ENCODE data around the gene NPAS4.

DNA sequence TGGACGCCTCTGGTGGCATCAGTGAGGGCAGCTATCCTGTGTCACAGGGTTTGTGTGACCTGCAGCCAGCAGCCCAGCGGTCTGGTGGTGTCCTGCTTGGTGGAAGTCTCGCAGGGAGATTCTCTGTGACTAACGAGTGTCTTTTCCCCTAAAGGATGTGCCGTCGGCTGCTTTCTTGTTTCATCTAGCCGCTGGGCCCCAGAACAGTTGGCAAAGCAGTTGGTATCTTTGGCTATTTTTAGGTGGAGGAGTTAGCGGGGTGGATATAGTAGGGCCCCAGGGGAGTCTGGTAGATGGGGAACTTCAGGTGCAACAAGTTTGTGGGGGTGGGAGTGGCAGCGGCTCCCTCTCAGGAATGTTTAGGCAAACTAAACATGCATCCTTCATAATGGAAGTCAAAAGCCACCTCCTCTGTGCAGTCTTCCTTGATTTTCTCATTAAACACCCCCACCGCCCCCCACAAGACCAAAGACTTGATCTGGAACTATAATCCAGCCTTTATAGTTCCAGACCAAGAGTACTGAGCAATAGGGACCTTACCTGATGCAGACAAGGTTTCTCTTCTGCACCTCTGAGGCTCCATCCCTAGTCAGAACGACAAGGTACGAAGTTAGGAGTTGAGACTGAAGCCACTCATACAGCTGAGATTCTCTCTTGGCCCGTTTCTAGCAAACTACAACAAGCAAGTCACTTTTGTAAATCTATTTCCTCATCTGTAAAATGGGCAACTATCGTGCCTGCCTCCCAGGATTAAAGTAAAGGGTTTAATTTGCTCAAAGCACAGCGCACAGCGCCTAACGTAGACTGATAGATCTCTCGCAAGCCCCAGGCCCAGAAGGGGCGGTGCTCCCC, 44.8 kb downstream of the NPAS4 start:
- TF ChIP-seq EZH2phosphoT487 (IDR thresholded peaks at IDR 0.05; ENCODE audit: borderline replicate concordance, low read depth) (no peak), TAF1 (IDR thresholded peaks at IDR 0.05; ENCODE audit: borderline replicate concordance, low read depth, low read length) (no peak), RAD21 (IDR thresholded peaks at IDR 0.05; ENCODE audit: low read length) (no peak), EP300 (IDR thresholded peaks at IDR 0.05; ENCODE audit: borderline replicate concordance in 1 of 2, low read depth in 1 of 2, low read length in 1 of 2) (no peak), FOXJ3 (CRISPR knock-in tag; IDR thresholded peaks at IDR 0.05) (no peak)
- TF ChIP-seq, protein P1, sequence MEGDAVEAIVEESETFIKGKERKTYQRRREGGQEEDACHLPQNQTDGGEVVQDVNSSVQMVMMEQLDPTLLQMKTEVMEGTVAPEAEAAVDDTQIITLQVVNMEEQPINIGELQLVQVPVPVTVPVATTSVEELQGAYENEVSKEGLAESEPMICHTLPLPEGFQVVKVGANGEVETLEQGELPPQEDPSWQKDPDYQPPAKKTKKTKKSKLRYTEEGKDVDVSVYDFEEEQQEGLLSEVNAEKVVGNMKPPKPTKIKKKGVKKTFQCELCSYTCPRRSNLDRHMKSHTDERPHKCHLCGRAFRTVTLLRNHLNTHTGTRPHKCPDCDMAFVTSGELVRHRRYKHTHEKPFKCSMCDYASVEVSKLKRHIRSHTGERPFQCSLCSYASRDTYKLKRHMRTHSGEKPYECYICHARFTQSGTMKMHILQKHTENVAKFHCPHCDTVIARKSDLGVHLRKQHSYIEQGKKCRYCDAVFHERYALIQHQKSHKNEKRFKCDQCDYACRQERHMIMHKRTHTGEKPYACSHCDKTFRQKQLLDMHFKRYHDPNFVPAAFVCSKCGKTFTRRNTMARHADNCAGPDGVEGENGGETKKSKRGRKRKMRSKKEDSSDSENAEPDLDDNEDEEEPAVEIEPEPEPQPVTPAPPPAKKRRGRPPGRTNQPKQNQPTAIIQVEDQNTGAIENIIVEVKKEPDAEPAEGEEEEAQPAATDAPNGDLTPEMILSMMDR (IDR thresholded peaks at IDR 0.05), result no peak
- TF ChIP-seq, protein P2, sequence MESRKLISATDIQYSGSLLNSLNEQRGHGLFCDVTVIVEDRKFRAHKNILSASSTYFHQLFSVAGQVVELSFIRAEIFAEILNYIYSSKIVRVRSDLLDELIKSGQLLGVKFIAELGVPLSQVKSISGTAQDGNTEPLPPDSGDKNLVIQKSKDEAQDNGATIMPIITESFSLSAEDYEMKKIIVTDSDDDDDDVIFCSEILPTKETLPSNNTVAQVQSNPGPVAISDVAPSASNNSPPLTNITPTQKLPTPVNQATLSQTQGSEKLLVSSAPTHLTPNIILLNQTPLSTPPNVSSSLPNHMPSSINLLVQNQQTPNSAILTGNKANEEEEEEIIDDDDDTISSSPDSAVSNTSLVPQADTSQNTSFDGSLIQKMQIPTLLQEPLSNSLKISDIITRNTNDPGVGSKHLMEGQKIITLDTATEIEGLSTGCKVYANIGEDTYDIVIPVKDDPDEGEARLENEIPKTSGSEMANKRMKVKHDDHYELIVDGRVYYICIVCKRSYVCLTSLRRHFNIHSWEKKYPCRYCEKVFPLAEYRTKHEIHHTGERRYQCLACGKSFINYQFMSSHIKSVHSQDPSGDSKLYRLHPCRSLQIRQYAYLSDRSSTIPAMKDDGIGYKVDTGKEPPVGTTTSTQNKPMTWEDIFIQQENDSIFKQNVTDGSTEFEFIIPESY (IDR thresholded peaks at IDR 0.05; ENCODE audit: borderline replicate concordance, low read depth), result no peak

Measured in SK-N-SH (cell line).